T-cell (primary cell): Measurements from ENCODE around the gene KHNYN. TPM values are rescaled to one million over a fixed set of nuclear protein-coding genes. Genes with fewer than 3 reads are reported as not detected.
A peak's percentile ranks its signal among the peaks of the same experiment; 100 is the strongest.

ENCODE experiments used
- ATAC-seq, 4 experiments: fragments of 200-7000 bp in 3 of 4; fragments of 150-1000 bp in 1 of 4; cut with Tn5 transposase; replicated peaks in 1 of 4; 1 replicate in 3 of 4; 2 replicates in 1 of 4; pipeline ENCODE4 v1.10.0; 2021; ENCODE audit warnings: moderate library complexity in 3 of 4, mild to moderate bottlenecking in 2 of 4, moderate number of reproducible peaks in 1 of 4
- CTCF ChIA-PET, 2 donors: fragments of 300-600 bp; sonication (Branson Sonifier 250); formaldehyde crosslinking; loops; one replicate each; lab custom pipeline; 2022; ENCODE audit warnings: antibody characterized with exemption in 2 of 2; lab: Charles Lee
- POLR2A ChIA-PET, 2 donors: fragments of 300-600 bp; sonication (Branson Sonifier 250); formaldehyde crosslinking; loops; one replicate each; lab custom pipeline; 2022; ENCODE audit warnings: antibody characterized with exemption in 2 of 2; lab: Charles Lee
- DNase-seq, 35 experiments: peaks; one replicate each; pipeline versions ENCODE4 v3.0.0 to v3.0.0-alpha.2; 2013 to 2023
- H3K27ac ChIP-seq: one replicate; pipeline ENCODE4 v1.5.1; 2013; ENCODE audit warnings: low read length
- H3K27me3 ChIP-seq, 2 experiments: replicated peaks in 1 of 2; 1 replicate in 1 of 2; 2 replicates in 1 of 2; pipeline versions ENCODE4 v1.6.1 to v1.7.0; 2013; ENCODE audit warnings: low read length in 1 of 2, mixed read lengths in 1 of 2; ENCODE audit not compliant: control insufficient read depth in 2 of 2, insufficient read depth in 2 of 2; ENCODE audit errors: extremely low read depth in 1 of 2
- H3K36me3 ChIP-seq, 2 donors: 1 replicate in 1 of 2; 2 replicates in 1 of 2; pipeline versions ENCODE4 v1.6.1 to v1.7.0; 2013; ENCODE audit warnings: low read length in 1 of 2; ENCODE audit not compliant: control insufficient read depth in 2 of 2, insufficient read depth in 1 of 2; ENCODE audit errors: extremely low read depth in 1 of 2
- H3K4me1 ChIP-seq, 2 experiments: 1 replicate in 1 of 2; 2 replicates in 1 of 2; pipeline versions ENCODE4 v1.6.1 to v1.7.0; 2013; ENCODE audit warnings: low read length in 2 of 2, mixed read lengths in 1 of 2; ENCODE audit not compliant: insufficient read depth in 2 of 2, control insufficient read depth in 1 of 2; ENCODE audit errors: extremely low read depth in 1 of 2
- H3K4me3 ChIP-seq, 2 donors: 1 replicate in 1 of 2; 2 replicates in 1 of 2; pipeline versions ENCODE4 v1.5.1 to v1.7.0; 2013; ENCODE audit warnings: mild to moderate bottlenecking in 2 of 2, low read length in 1 of 2, moderate library complexity in 1 of 2; ENCODE audit not compliant: control insufficient read depth in 1 of 2; ENCODE audit errors: extremely low read depth in 1 of 2
- H3K9me3 ChIP-seq: 2 replicates; pipeline ENCODE4 v1.7.0; 2013
- H3K27ac Mint-ChIP-seq, 2 donors: one replicate each; pipeline ENCODE4 v1.8.0; 2020 to 2021; ENCODE audit warnings: mild to moderate bottlenecking in 2 of 2, mixed read lengths in 2 of 2
- H3K27me3 Mint-ChIP-seq, 2 donors: one replicate each; pipeline ENCODE4 v1.8.0; 2021 to 2022; ENCODE audit warnings: mixed read lengths in 2 of 2
- H3K36me3 Mint-ChIP-seq: one replicate; pipeline ENCODE4 v1.8.0; 2021; ENCODE audit warnings: mixed read lengths
- H3K4me1 Mint-ChIP-seq, 3 donors: one replicate each; pipeline ENCODE4 v1.8.0; 2020 to 2022; ENCODE audit warnings: mixed read lengths in 3 of 3, mild to moderate bottlenecking in 1 of 3
- H3K4me3 Mint-ChIP-seq, 3 donors: one replicate each; pipeline ENCODE4 v1.8.0; 2020 to 2022; ENCODE audit warnings: mild to moderate bottlenecking in 3 of 3, mixed read lengths in 3 of 3, moderate library complexity in 3 of 3
- H3K9me3 Mint-ChIP-seq, 3 donors: one replicate each; pipeline ENCODE4 v1.8.0; 2020 to 2022; ENCODE audit warnings: mixed read lengths in 3 of 3
- WGBS: methylation state at CpG from one replicate; pipeline ENCODE4 v1.1.5; 2013; ENCODE audit warnings: missing lambda C conversion rate; ENCODE audit not compliant: insufficient coverage; 5-methylcytosine and 5-hydroxymethylcytosine counted together
- total RNA-seq, 35 experiments: library from RNA in 6 of 35; stranded (reverse) in 6 of 35; fragments of 120-200 nt in 1 of 35; gene quantifications; one replicate each; pipeline versions ENCODE4 v1.2.1 to v1.2.4 and lab custom pipeline; 2013 to 2026

The KHNYN gene
- total RNA-seq, 5 donors from 2014 or later (not counting 1 experiment from before 2014, with no cell fraction given): 126 to 166 (median 146) TPM

DNA sequence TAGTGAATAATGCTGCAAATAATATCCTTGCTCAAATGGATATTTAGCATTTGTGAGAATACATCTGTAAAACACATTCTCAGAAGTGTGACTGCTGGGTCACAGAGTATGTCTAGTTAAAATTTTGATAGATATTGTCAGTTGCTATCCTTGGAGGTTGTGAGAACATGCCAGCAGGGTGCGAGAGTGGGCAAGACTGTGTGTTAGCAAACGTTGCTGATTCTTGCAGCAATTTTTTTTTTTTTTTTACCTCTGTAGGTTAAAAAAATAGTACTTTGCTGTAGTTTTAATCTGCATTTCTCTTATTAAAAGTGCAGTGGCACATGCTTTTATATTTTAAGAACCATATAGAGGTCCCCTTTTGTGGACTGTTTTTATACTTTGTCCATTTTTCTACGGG lies 35.5 kb upstream of the KHNYN start:
- Mint-ChIP-seq H3K36me3 (no peaks in the 10 kb centered on the region), H3K4me3 (no peak overlapping the region), H3K27ac (no peak overlapping the region), H3K4me1 (peaks cover 1 to 2% (median 2%) of the 10 kb centered on the region in 3 donors), H3K9me3 (no peaks in the 10 kb centered on the region), H3K27me3 (peaks cover 5 to 17% of the 10 kb centered on the region in 2 donors)
- no peak for DNase-seq
- Histone ChIP-seq H3K36me3 (no peaks in the 10 kb centered on the region), H3K9me3 (no peaks in the 10 kb centered on the region), H3K27me3 (peaks cover 0 to 19% of the 10 kb centered on the region in 2 experiments), H3K4me3 (no peak overlapping the region), H3K4me1 (peaks cover 2 to 8% of the 10 kb centered on the region in 2 experiments), H3K27ac (no peak overlapping the region)
- CTCF ChIA-PET: interaction anchor here in 1 of 2 donors (0.6 kb wide), 1 partner anchor 31 kb away, joined by 3 read pairs; no protein-coding TSS in a partner anchor
- WGBS: no CpG with 5 or more reads among the region's 3 CpGs
- POLR2A ChIA-PET: no interaction called here
- no peak for ATAC-seq

DNA sequence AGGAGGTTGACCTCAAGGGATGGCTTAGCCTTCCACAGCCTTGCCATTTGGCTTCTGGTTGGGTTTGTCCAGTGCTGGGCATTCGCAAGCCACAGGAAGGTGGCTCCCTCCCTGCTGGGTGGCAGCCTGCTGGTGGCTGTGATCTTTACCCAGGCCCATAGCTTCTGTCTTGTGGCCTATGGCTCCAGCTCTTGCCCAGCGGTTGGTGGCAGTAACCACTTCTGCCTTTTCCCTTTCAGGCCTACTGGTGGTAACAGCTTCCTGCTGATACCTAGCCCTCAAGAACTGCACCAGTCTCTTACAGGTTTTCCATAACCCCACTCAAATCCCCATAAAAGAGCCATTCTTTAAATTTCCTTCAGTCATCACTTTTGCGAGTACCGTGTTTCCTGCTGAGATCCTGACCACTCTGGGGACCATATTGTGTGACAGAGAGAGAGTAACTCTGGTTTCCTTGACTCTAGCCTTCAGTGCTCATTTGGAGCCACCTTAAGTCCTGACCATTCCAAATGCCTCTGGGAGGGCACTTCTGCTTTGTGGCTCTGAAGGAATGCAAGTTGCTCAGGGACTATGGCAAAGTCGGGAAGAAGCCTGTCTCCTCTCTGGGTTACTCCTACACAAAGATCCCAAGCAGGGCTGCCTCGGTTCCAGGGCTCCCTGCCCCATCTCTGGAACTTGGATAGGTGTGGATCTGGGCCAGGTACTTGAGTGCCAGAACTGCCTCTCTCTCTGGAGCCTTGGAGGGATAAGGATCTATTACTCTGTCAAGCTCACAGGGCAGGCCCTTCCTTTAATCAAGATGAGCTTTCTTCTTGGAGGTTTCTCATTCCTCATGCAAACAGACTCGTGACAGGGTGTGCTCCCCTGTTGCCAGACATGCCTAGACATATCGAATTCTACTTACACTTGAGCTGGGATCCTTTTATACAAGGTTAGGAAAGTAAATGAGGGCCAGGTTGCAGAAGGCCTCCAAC lies 33.9 kb upstream of the KHNYN start:
- Mint-ChIP-seq H3K4me1 (peaks cover 6 to 10% (median 7%) of the 10 kb centered on the region in 3 donors), H3K9me3 (no peaks in the 10 kb centered on the region), H3K36me3 (no peaks in the 10 kb centered on the region), H3K4me3 (no peak overlapping the region), H3K27me3 (peaks cover 5 to 13% of the 10 kb centered on the region in 2 donors), H3K27ac (no peak overlapping the region)
- 53% methylated on average over 2 of the region's 8 CpGs for WGBS
- ChIA-PET CTCF (interaction anchor here in 1 of 2 donors (0.7 kb wide), 1 partner anchor 1472 kb away, joined by 3 read pairs; no protein-coding TSS in a partner anchor), POLR2A (no interaction called here)
- H3K27me3 ChIP-seq: peaks cover 0 to 25% of the 10 kb centered on the region in 2 experiments
- no peaks in the 10 kb centered on the region for H3K9me3 ChIP-seq
- ATAC-seq (no peak), DNase-seq (peak in 1 of 35 experiments; percentile 15)
- H3K4me1 ChIP-seq: peaks cover 5 to 15% of the 10 kb centered on the region in 2 experiments
- H3K27ac ChIP-seq: no peak overlapping the region
- H3K4me3 ChIP-seq: no peak overlapping the region
- H3K36me3 ChIP-seq: no peaks in the 10 kb centered on the region

DNA sequence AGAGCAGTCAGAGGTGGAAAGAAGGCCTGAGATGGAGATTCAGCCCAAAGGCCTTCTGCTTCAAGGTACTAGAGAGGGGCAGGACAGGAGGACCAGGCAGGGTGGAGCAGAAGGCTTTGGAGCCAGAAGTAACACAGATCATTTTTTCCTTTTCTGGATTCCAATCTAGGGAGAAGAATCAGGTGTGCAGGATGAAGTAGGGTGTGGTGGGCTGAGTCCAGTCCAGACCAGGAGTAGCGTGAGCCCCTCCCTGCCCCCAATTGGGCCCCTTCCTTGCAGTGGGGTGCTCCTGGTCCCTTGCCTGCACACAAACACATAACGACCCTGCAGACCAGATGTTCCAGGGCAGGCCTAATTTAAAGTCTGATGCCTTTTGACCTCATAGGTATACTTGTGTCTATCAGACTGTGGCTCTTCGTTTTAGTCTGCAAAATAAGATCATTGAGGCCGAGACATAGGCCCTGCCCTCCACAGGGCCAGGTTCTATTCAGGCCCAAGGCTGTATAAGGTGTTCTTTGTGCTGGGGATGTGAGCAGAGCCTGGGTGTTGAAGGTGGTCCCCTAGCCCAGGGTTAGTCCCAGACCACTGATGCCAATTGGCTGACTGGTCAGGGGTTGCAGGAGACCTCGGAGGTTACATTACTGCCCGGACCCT lies 32.0 kb upstream of the KHNYN start:
- no peaks in the 10 kb centered on the region for H3K9me3 Mint-ChIP-seq

DNA sequence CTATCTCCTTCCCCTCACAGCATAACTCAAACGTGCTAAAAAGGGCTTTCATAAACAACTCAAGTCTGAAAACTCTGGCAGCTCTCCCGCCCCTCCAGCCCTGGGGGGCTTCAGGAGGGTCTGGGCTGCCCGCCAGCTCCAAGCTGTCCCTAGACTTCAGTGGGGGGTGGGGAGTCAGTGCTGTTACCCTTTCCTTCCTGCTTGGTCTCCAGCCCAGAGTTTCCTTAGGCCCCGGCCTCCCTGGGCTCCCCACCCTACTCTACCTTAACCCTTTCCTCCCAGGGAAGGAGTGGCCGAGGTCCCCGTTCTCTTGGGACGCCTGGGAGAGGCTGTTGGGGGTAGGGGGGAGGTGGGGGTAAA lies 31.5 kb upstream of the KHNYN start:
- WGBS: no CpG with 5 or more reads among the region's 7 CpGs
- Histone ChIP-seq H3K27me3 (peaks cover 0 to 22% of the 10 kb centered on the region in 2 experiments), H3K4me1 (peaks cover 5 to 15% of the 10 kb centered on the region in 2 experiments), H3K9me3 (no peaks in the 10 kb centered on the region), H3K27ac (no peak overlapping the region), H3K36me3 (no peaks in the 10 kb centered on the region), H3K4me3 (no peak overlapping the region)
- ChIA-PET CTCF (interaction anchor here (0.7 to 1.2 kb wide), 3 partner anchors 33 to 242 kb away, joined by 5 to 8 read pairs (median 5); no protein-coding TSS in a partner anchor), POLR2A (interaction anchor here in 1 of 2 donors (0.7 kb wide), 1 partner anchor 203 kb away, joined by 6 read pairs; the partner anchor contains the start of gene TM9SF1)
- ATAC-seq: no peak
- H3K36me3 Mint-ChIP-seq: no peaks in the 10 kb centered on the region
- H3K27ac Mint-ChIP-seq: no peak overlapping the region
- peaks cover 4 to 9% of the 10 kb centered on the region in 2 donors for H3K27me3 Mint-ChIP-seq
- H3K9me3 Mint-ChIP-seq: no peaks in the 10 kb centered on the region
- H3K4me1 Mint-ChIP-seq: peaks cover 6 to 10% (median 7%) of the 10 kb centered on the region in 3 donors
- H3K4me3 Mint-ChIP-seq: peak overlapping the region in 1 of 3 donors; percentile 50
- DNase-seq: no peak

More for the DNA sequence above, 32.0 kb upstream of the KHNYN start:
- peaks cover 6 to 10% (median 7%) of the 10 kb centered on the region in 3 donors for H3K4me1 Mint-ChIP-seq
- peaks cover 0 to 22% of the 10 kb centered on the region in 2 experiments for H3K27me3 ChIP-seq
- DNase-seq: no peak
- no peaks in the 10 kb centered on the region for H3K9me3 ChIP-seq
- POLR2A ChIA-PET: no interaction called here
- CTCF ChIA-PET: no interaction called here
- H3K27me3 Mint-ChIP-seq: peaks cover 0 to 8% of the 10 kb centered on the region in 2 donors
- no peaks in the 10 kb centered on the region for H3K36me3 ChIP-seq
- no peaks in the 10 kb centered on the region for H3K36me3 Mint-ChIP-seq
- no peak overlapping the region for H3K27ac ChIP-seq
- no peak overlapping the region for H3K27ac Mint-ChIP-seq
- H3K4me3 Mint-ChIP-seq: peak overlapping the region in 2 of 3 donors; percentile 2 to 50
- H3K4me3 ChIP-seq: no peak overlapping the region
- ATAC-seq: no peak
- WGBS: 89% methylated on average over 4 of the region's 6 CpGs
- H3K4me1 ChIP-seq: peaks cover 5 to 15% of the 10 kb centered on the region in 2 experiments

DNA sequence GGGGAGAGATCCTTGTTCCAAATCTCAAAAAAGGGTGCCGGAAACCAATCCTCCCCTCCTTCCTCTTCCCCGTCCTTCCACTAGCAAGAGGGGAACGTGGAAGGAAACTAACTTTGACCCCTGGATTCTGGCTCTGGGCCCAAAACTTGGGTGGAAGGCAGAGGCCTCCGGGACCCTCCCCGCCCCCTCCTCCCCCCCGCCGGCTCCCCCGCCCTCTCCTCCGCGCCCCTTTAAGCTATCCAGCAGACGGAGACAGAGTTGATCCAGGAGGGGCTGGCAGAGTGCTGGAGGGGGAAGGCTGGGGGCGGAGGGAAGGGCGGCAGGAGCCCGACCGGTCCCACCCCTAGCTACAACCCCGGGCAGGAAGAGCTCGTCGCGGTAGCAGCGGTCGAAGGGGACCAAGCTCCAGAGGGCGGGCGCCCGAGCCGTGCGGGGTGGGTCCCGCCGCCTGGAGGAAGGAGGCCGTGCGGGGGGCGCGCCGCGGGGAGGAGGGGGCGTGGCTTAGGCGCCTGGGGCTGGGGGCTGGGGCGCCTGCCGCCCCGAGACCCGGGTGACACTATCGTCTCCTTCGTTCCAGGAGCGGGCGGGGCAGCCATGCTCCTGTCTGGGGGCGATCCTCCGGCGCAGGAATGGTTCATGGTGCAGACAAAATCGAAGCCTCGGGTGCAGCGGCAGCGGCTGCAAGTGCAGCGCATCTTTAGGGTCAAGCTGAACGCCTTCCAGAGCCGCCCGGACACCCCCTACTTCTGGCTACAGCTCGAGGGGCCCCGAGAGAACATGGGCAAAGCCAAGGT lies 30.9 kb upstream of the KHNYN start, which contains the start of gene NYNRIN:
NYNRIN (plus strand) TSS at position 351 of the 794 bp plus-strand sequence; CDS start at position 595, 244 bp downstream.
- 4% methylated on average over 39 of the region's 57 CpGs for WGBS
- peaks cover 5 to 15% of the 10 kb centered on the region in 2 experiments for H3K4me1 ChIP-seq
- POLR2A ChIA-PET: interaction anchor here (0.5 to 0.7 kb wide), 2 partner anchors 204 to 227 kb away, joined by 4 to 6 read pairs; partner anchors contain the start of gene TM9SF1 (in 1 of the 2)
- ATAC-seq (peak; percentile 84 to 92 (median 89)), DNase-seq (peak in 30 of 35 experiments; percentile 4 to 45 (median 21))
- no peaks in the 10 kb centered on the region for H3K9me3 ChIP-seq
- H3K36me3 ChIP-seq: no peaks in the 10 kb centered on the region
- H3K27ac ChIP-seq: no peak within 1 kb of the TSS
- no peaks in the 10 kb centered on the region for H3K9me3 Mint-ChIP-seq
- no peaks in the 10 kb centered on the region for H3K36me3 Mint-ChIP-seq
- H3K27me3 Mint-ChIP-seq: peaks cover 6 to 15% of the 10 kb centered on the region in 2 donors
- H3K27me3 ChIP-seq: peaks cover 0 to 22% of the 10 kb centered on the region in 2 experiments
- CTCF ChIA-PET: interaction anchor here (0.6 to 1.2 kb wide), 6 partner anchors 32 to 243 kb away, joined by 3 to 8 read pairs (median 5); no protein-coding TSS in a partner anchor
- H3K4me1 Mint-ChIP-seq: peaks cover 6 to 10% (median 7%) of the 10 kb centered on the region in 3 donors
- H3K27ac Mint-ChIP-seq: no peak within 1 kb of the TSS
- H3K4me3 ChIP-seq: peak within 1 kb of the TSS; percentile 47 to 64
- H3K4me3 Mint-ChIP-seq: peak within 1 kb of the TSS; percentile 58 to 79 (median 64)
